UCSD-AML1 (cell line): ENCODE results near the gene TMEM256.
"Not testable (repeated sequence)": the region's sequence is repeated elsewhere in the genome, so short reads cannot be mapped to it uniquely, and the experiment has no call there.

Experiments
- DNase-seq: peaks from one replicate; lab custom pipeline; 2025; ENCODE audit not compliant: unreplicated experiment; lab: John Stamatoyannopoulos, UW

The TMEM256 gene

GRCh38 chr17:7384489-7385081 is 19.3 kb downstream of the TMEM256 start:
- no peak for DNase-seq

DNA sequence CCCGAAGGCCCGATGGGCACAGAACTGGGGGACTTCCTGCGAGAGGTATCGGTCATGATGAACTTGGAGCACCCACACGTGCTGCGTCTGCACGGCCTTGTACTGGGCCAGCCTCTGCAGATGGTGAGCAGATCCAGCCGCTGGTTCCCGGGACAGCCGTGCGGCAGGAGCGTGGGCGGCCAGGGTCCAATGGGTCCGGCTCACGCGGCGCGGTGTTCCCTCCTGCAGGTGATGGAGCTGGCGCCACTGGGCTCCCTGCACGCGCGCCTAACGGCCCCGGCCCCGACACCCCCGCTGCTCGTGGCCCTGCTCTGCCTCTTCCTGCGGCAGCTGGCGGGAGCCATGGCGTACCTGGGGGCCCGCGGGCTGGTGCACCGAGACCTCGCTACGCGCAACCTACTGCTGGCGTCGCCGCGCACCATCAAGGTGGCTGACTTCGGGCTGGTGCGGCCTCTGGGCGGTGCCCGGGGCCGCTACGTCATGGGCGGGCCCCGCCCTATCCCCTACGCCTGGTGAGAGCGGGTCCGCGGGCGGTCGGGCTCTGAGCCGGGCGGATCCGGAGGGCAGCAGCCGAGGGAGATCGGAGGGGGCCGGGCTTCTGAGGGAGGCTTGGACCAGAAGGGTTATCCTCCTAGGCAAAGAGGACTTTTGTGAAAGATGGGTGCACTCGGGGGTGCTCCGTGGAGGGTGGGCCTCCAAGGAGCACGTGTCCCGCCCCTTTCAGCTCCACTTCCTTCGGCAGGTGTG is 20.0 kb downstream of the TMEM256 start:
- DNase-seq: no peak

DNA sequence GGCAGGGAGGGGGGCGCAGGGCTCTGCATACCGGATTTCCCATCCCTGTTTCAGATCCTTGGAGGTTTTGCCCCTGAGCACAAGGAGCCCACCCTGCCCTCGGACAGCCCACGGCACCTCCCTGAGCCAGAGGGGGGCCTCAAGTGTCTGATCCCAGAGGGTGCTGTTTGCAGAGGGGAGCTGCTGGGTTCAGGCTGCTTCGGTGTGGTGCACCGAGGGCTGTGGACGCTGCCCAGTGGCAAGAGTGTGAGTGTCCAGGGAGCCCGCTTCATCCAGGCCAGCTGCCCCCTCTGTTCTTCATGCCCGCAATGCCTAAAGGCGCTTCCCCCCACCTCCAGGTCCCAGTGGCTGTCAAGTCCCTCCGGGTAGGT is 20.5 kb downstream of the TMEM256 start:
- DNase-seq: no peak

DNA sequence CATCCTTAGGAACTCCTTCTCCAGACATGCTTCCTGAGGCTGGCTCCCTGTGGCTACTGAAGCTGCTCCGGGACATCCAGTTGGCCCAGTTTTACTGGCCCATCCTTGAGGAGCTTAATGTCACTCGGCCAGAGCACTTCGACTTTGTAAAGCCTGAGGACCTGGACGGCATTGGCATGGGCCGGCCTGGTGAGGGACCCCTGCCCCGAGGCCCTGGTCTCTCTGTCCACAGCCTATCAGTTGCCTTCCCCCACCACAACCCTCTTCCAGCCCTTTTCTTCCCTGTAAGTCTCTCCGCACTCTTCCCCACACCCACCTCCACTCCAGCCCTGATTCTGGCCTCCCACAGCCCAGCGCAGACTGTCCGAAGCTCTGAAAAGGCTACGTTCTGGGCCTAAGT is 21.0 kb downstream of the TMEM256 start:
- DNase-seq: no peak

GRCh38 chr17:7380855-7381683 is 22.8 kb downstream of the TMEM256 start, which contains the start of gene TNK1:
Gene TNK1 (plus strand): TSS chr17:7381089. CDS start chr17:7382927, 1,838 bp downstream.
- no peak for DNase-seq

DNA sequence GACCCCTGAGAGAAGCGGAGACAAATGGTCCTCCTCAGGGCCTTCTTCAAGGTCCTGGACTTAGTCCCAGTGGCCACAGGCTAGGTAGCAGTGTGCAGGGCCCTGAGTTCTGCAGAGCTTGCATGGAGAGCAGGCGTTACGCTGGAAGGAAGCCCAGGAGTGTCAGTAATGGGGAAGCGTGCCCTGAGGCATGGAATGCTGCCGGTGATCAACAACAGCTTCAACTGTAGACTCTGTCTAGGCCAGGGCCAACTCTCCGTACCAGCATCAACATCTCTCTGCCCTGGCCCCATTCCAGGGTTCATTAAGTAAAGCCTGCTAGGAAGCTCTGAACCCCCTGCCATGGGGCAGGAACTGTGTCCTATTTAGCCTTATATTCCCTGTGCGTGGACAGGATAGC is 23.6 kb downstream of the TMEM256 start:
- DNase-seq: no peak

DNA sequence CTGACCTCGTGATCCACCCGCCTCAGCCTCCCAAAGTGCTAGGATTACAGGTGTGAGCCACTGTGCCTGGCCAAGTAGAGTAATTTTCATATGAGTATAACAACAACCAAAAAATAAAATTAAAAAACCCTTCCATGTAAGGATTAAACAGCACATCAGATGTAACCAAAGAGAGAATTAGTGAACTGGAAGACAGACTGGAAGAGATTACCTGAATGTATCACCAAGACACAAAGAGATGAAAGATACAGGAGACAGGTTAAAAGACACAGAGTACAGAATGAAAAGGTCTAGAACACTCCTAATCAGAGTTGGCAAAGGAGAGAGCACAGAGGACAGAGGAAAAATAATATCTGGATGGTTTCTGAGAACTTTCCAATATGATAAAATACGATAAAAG is 24.8 kb downstream of the TMEM256 start:
- no peak for DNase-seq

- DNase-seq: no peak
Observed at GRCh38 chr17:7374353-7374752, 29.5 kb downstream of the TMEM256 start.

GRCh38 chr17:7370853-7371252 is 33.0 kb downstream of the TMEM256 start:
- no peak for DNase-seq

DNA sequence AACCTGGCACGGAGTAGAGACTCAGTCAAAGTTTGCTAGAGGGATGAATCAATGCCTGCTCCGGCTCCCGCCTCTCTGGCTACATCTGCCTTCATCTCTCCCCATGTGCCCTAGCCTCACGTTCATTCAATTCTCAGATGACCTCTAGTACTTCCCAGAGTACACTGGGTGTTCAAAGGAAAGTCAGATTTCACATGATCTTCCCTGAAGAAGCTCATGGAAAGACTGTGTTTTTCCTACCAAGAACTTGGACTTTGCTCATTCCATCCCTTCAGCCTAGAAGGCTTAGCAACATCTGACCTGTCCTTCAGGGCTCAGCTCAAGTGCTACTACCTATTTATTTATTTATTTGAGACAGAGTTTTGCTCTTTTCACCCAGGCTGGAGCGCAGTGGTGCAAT is 34.1 kb downstream of the TMEM256 start:
- DNase-seq: no peak

- not testable (repeated sequence) for DNase-seq
Observed at GRCh38 chr17:7368599-7368994, 35.3 kb downstream of the TMEM256 start.

GRCh38 chr17:7367918-7368598 is 35.8 kb downstream of the TMEM256 start:
- DNase-seq: no peak

GRCh38 chr17:7367083-7367482 is 36.8 kb downstream of the TMEM256 start:
- DNase-seq: no peak

DNA sequence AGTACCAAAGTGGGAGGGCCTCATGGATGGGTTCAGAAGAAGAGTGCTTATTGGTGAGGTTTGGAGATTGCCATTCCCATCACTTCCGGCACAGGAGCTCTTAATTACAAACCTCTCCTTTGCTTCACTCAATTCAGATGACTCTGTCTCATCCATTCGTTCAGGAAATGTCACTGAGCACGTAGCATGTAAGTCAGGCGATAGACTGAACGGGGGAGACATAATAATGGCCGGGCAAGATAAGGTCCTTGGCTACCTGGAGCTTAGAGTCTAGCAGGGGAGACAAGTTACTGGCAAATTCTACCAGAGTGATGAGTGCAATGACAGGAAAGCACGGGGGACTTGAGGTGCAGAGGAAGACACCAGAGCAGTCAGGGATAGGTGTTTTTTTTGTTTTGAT is 37.9 kb downstream of the TMEM256 start:
- not testable (repeated sequence) for DNase-seq

DNA sequence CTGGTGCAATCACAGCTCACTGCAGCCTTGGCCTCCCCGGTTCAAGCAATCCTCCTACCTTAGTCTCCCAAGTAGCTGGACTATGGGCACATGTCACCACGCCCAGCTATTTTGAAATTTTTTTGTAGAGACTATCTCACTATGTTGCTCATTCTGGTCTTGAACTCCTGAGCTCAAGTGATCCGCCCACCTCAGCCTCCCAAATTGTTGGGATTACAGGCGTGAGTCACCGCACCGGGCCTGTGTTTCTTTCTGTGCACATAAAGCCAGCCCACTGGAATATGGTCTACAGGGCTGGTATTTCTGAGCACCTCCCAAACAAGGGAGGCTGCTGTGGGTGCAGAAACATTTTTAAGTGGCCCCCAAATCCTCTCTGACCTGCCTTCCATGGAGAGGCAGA is 40.6 kb downstream of the TMEM256 start:
- DNase-seq: no peak

DNA sequence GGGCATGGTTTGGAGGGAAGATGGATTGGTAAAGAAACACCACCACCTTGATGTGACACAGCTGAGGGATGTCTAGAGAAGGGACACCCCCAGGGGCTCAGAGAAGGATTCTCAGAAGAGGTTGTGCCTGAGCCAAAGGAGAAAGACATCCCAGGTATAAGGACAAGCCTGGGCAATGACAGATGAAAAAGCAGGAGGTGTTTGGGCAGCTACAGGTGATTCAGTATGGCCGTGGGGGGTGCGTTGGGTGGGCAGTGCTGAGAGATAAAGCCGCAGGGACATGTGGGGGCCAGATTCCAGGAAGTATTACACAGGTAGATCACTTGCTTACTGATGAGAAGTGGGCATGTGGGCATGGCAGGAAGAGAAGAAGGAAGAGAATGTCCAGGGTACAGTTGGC is 42.0 kb downstream of the TMEM256 start:
- no peak for DNase-seq

GRCh38 chr17:7357381-7357780 is 46.5 kb downstream of the TMEM256 start:
- no peak for DNase-seq

DNA sequence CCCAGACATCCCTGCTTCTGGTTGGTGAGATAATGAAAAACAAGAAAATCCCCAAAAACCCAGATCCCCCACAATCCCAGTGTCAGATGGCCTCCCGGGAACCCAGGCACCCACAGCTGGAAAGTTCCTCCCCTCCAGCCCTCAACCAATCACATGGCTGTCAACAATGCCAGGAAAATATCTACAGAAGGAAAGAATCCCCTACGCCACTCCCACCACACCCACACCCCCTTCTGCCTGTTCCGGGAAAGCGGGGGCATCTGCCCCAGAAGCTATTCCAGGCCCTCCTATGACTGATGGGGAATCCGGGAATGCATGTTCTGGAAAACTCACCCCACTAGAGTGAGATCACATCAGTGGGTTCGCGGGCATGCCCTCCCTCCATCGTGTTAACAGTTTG is 47.1 kb downstream of the TMEM256 start:
- no peak for DNase-seq

- DNase-seq: peak; percentile 85
Observed at GRCh38 chr17:7356072-7356549, 47.8 kb downstream of the TMEM256 start.

DNA sequence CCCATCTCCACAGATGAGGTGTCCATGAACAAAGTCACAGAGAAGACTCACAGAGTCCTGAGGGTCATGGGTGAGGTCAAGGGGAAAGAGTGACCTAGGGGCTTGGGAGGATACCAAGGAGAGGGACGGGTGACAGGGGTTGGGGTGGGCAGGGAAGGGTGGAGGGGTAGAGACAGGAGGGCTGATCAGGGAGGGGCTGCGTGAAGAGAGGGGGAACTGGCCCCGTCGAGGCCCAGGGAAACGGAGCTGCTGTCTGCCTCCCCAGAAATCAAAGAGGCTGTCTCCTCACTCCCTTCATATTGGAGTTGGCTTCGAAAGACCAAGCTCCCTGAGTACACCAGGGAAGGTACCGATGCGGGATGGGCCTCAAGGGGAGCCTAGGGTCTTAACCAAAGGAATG is 48.3 kb downstream of the TMEM256 start:
- no peak for DNase-seq

- DNase-seq: no peak
Observed at GRCh38 chr17:7355053-7355452, 48.8 kb downstream of the TMEM256 start, which contains the start of gene TMEM95. Gene TMEM95 (plus strand): TSS chr17:7355156. CDS start chr17:7355205, 49 bp downstream.
